HG02588 (cell line): Measurements from ENCODE around the gene CD247.

ENCODE experiments used
- ATAC-seq: cut with Tn5 transposase; IDR thresholded peaks from one replicate; pipeline ENCODE4 v1.9.1; 2021; ENCODE audit warnings: mild to moderate bottlenecking, moderate library complexity; ENCODE audit not compliant: unreplicated experiment

CD247 gene

DNA sequence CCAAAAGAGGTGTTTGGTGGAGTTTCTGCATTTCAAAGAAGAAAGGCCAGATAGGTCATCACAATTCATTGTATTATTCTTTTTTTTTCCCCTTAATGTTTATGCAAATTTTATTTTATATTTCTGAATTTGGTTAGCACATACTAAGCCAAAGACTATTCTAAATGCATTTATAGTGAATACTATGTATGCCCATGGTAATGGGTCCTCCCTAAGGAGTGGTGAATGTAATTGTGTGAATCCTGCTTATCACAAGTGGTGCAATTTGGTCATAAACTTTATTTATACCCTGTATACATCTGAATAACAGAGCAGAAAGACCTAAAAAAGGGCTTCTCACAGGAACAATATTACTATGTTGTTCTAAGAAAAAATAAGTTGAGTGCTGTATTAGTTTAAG lies 99.1 kb downstream of the CD247 start:
- no peak for ATAC-seq

DNA sequence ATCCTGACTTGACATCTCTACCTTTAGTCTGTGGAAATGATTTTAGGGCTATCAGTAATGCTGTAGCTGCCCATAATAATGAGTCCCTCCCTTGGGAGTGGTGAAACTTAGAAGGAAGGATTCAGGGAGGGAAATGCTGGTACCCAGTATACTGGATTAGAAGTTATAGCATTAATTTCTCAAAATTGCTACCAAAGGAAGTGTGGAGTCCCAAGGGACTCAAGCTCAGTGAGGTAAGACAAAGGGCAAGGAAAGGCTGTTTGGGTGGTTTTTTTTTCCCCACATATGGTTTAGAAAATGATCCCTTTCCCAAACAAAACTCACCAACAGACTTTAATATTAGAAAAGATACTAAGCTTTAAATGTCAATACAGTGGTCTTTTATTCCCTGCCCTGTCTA lies 99.9 kb downstream of the CD247 start:
- ATAC-seq: no peak

DNA sequence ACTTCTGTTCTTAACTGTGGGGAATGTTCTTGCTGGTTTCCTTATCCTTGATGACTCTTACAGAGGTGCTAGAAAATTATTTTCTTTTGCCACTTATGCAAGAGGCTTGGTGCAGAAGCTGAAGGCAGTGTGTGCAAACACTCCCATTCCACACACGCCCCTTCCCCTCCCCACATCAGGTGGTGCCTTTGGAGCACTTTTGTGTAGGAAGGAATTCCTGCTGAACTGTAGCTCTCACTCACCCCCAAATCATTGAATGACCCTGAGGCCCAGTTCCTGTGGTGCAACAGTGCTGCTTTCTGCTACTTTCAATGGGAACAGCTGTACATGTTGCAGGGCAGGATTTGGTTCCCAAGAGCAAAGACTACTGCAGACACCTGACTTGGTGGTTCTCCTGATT lies 101.8 kb downstream of the CD247 start:
- no peak for ATAC-seq

DNA sequence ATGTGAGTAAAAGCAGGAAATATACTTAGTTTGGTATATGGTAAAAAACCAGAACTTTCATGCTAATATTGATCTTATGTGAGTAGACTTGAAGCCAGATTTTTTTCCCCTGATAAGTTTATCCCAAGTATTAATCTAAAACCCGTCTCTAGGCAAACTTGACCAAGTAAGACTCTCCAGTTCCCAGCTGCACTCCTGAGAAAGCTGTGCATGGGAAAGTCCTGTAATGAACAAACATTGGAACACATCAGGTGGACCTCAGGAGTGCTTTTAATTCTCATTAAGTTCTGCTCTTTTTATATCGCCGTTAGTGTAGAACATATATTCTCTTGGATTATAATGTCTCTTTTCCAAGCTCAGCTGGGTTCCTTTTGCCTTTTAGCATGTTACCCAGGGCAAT lies 105.0 kb downstream of the CD247 start:
- no peak for ATAC-seq

DNA sequence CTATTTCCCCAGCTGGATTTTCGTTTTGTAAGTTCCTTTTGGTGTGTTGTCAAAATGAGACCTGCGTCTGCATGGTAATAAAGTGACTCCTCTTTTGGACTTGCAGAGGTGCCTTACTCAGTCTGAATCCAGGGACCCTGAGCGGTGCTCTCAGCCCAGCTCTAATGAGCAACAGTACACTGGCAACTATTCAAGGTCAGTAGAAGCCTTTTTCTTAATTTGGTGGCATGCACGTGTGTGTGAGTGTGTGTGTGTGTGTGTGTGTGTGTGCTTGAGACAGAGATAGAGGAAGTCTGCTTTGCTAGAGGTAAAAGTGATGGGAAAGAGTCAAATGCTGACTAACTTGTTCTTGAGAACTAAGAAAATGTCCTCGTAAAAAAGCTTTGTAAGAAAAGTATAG lies 105.4 kb downstream of the CD247 start:
- no peak for ATAC-seq

DNA sequence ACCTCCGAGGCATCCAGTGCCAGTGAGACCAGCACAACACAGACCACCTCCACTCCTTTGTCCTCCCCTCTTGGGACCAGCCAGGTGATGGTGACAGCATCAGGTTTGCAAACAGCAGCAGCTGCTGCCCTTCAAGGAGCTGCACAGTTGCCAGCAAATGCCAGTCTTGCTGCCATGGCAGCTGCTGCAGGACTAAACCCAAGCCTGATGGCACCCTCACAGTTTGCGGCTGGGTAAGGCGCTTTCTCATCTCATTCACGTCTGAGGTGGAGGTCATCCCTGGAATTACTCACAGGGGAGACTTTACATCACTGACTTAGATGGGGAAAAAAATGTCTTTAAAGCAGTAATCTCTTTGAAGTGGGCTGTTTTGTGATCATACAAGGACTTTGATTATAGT lies 106.3 kb downstream of the CD247 start:
- ATAC-seq: no peak

DNA sequence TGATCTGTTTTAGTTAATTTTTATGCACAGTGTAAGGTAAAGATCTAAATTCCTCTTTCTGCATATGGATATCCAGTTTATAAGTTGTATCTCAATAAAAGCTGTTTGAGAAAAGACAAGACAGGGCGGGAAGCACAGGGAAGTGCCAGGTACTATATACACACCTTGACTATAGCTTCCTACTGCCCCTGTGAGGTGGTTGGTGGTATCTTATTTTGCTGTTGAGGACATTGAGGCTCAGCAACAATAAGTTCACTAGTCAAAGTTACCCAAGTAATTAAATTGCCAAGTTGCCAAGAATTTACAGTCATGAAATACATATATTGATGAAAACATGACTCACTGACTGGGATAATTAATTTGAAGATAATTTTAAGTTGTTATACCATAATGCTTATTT lies 109.1 kb downstream of the CD247 start:
- no peak for ATAC-seq

DNA sequence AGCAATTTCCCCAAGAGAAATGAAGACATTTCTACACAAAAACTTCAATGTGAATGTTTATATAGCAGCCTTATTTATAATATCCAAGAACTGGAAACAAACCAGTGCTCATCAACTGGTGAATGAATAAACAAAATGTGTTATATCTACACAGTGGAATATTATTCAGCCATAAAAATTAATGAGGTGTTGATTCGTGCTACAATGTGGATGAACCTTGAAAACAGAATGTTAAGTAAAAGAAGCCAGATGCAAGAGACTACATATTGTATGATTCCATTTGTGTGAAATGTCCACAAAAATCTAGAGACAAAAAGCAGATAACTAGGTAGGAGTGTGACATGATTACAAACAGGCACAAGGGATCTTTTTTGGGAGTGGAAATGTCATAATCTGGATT lies 110.0 kb downstream of the CD247 start:
- ATAC-seq: no peak

DNA sequence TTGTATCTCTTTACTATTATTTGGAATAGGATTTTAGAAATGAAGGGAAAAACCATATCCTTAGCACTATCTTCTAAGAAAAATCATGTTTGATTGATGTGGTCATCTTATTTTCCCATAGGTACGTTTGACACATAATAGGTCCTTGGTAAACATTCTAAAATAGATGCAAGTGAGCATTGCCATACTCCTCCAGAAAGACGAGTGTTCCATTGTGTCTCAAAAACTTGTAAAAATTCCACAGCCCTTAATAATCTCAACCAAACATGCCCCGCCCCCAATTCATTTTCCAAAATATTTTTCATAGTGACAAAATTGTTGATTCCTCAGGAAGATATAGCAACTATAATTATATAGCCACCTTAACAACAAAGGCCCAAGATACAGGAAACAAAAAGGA lies 113.4 kb downstream of the CD247 start:
- no peak for ATAC-seq

DNA sequence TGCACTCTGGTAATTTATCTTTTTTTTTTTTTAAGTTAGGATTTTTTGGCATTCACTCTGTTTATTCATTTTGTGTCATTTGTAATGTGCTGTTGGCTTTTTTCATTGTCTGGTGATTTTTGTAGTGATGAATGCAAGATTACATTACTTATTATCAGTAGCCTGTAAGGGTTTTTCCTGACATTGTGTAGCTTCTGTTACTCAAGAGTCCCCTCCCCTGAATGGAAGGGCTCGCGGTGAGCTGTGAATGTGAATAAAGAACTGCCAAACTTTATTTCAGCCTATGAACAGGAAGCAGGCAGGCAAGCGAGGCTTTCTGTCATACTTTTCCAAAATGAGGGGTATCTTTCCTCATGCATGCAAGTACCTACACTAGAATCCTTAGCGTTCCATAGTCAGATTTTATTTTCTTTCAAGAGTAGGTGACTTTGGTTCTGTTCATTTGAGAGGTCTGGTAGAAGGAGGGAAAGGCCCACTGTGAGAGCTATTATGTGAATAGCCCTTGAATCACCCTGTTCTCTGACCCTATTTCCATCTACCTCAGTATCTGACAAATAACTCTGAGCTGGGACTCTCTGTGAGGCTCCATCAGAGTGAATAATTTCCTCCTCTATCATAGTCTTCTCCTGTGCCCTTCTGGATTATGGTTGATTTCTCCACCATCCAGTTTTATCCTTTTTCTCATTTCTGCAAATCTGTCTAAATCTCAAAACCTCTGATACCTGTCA lies 114.0 kb downstream of the CD247 start:
- ATAC-seq: no peak

DNA sequence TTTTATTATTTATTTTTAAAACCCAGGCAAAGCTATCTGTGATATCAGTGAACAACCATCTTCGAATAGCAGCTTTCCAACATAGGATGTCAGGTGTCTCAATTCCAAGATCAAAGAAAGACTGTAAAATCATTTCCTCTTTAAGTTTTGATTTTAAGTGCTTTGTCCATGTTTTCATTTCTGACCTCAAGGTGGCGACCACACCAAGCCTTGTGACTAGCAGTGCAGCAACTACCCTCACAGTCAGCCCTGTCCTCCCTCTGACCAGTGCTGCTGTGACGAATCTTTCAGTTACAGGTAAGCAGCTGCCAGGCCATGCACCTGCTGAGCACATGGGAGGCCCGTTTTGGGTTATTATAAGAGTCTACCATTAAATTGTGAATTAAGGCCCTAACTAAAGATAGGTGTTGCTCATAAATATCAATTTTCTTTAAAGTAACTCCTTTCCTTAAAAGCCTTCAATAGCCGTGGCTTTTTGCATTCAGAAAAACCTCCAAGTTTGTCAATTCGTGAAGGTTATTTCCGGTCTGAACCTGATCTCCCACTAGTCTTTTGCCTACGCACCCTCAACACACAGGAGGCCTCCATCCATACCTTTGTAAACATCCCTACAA lies 117.0 kb downstream of the CD247 start:
- ATAC-seq: no peak

DNA sequence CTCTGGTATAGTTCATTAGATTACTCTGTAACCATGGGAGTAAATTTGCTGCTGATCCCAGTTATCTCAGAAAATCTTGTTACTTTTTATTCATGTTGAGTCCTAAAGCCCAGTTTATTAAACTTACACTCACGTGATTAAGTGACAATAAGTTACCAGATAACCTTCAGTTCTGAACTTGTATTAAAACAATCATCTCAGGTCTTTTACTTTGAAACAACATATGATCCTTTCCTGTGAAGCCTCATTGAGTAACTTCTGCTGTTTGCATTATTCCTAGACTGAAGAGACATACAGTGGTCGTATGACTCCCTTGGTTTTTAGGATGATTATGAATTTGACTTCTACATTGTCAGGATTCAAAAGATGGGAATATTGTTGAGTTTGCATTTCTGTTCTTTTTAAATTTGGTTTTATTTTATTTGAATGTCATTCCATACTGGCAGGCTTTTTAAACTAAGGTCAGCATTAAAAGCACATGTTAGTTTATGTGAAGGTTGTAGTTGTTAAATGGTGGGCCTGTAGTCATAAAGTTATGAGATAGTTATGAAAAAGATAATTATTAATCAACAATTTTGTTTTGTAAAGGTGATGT lies 117.9 kb downstream of the CD247 start:
- ATAC-seq: no peak

DNA sequence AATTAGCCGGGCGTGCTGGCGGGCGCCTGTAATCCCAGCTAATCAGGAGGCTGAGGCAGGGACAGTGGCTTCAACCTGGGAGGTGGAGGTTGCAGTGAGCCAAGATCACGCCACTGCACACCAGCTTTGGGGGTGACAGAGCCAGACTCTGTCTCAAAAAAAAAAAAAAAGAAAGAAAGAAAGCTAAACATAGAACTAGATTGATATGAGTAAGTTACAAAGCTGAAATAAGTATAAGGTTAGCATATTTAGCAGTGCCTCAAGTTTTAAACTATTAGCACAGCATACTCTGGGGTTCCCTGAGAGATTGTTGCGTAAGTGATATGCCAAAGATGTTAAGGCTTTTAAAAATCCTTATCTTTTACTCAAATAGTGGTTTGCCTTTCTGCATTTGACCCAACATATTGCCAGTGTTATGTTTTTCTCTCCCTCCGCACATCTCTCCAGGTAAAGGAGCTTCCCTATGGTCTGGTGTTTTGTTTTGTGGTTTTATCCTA lies 126.1 kb downstream of the CD247 start:
- no peak for ATAC-seq

DNA sequence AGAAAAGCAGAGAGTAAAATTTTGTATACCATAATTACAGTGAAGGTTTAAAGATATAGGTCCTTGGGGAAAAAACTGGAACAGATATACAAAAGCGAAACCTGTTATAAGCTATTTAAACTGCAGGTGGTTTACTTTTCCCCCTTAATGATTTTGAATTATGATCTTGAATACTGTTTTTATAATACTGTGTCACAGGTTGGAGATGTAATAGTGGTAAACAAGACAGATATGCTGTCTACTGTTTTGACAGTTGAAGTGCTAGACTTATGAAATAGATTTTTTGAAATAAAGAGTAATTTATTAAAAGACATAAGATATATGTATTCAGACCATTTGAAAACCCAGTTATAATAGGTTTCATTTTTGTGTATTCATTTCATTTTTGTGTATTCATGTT lies 129.4 kb downstream of the CD247 start:
- ATAC-seq: no peak

DNA sequence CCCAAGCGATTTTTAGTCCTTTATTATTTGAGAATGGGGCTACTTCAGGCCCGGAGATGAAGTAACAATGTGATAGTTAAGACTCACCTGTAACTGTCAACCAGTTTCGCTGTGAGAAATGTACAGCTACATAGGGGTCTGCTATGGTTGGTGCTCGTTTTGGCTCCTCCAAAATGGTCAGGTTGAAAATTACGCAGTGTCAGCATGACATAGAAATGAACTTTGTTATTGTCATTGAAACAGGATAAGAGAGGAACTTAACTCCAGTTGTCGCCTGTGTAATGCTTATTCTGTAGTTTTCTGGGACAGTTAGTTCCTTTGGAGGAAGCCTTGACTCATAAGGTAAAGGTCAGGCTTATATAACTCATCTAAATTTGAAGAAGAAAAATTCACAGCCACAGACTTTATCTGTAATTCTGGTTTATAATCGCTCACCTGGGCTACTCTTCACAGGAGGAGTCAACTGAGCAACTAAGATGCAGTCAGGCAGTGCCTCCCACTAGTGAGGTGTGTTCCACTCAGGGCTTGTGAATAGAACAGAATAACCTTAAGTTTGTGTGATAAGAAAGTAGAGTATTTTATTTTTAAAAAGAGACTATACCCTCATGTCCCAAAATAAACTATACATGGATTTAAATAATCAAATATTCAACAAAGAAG lies 130.9 kb downstream of the CD247 start:
- ATAC-seq: no peak
